DND-41 (cell line): ENCODE measurements around the gene COMMD8.

Experiments
- ATAC-seq: fragments of 200-7000 bp; cut with Tn5 transposase; 3 replicates; pipeline ENCODE4 v1.9.1; 2021; ENCODE audit warnings: low read depth; ENCODE audit not compliant: insufficient read depth
- DNase-seq: peaks from one replicate; pipeline ENCODE4 v3.0.0-alpha.2; 2020
- H2AFZ ChIP-seq: 2 replicates; pipeline ENCODE4 v1.6.0; 2012; ENCODE audit warnings: low read depth, low read length
- H3K27ac ChIP-seq: 2 replicates; pipeline ENCODE4 v1.5.1; 2012; ENCODE audit warnings: low read length, inconsistent platforms
- H3K27me3 ChIP-seq: fragments of 200-600 bp; sonication (generic); 2 replicates; pipeline ENCODE4 v1.6.0; 2012; ENCODE audit warnings: low read length, mild to moderate bottlenecking, inconsistent platforms; ENCODE audit not compliant: insufficient read depth, poor library complexity
- H3K36me3 ChIP-seq: 2 replicates; pipeline ENCODE4 v1.5.1; 2012; ENCODE audit warnings: low read length, inconsistent platforms; ENCODE audit not compliant: insufficient read depth
- H3K4me1 ChIP-seq: 2 replicates; pipeline ENCODE4 v1.5.1; 2012; ENCODE audit warnings: mild to moderate bottlenecking, low read length; ENCODE audit not compliant: insufficient read depth
- H3K4me2 ChIP-seq: 2 replicates; pipeline ENCODE4 v1.6.0; 2012; ENCODE audit warnings: mild to moderate bottlenecking, moderate library complexity, low read length, inconsistent platforms; ENCODE audit not compliant: insufficient read depth
- H3K4me3 ChIP-seq, 2 experiments: fragments of 200-600 bp in 1 of 2; shearing (Covaris generic) in 1 of 2; 2 replicates each; pipeline ENCODE4 v1.5.1; 2012 to 2016; ENCODE audit warnings: inconsistent platforms in 2 of 2, low read length in 2 of 2, mild to moderate bottlenecking in 2 of 2, low read depth in 1 of 2, moderate library complexity in 1 of 2
- H3K79me2 ChIP-seq: 2 replicates; pipeline ENCODE4 v1.6.0; 2012; ENCODE audit warnings: low read length, inconsistent platforms; ENCODE audit not compliant: insufficient read depth
- H3K9ac ChIP-seq: 2 replicates; pipeline ENCODE4 v1.6.0; 2012; ENCODE audit warnings: low read depth, mild to moderate bottlenecking, inconsistent platforms, low read length, moderate library complexity
- H3K9me3 ChIP-seq: 2 replicates; pipeline ENCODE4 v1.5.1; 2012; ENCODE audit warnings: low read length, moderate library complexity, mild to moderate bottlenecking, inconsistent platforms; ENCODE audit not compliant: insufficient read depth, severe bottlenecking
- H4K20me1 ChIP-seq: 2 replicates; pipeline ENCODE4 v1.6.0; 2012; ENCODE audit warnings: low read length; ENCODE audit not compliant: insufficient read depth
- CTCF ChIP-seq: IDR thresholded peaks from 2 replicates; pipeline ENCODE4 v1.5.1; 2012; ENCODE audit warnings: borderline replicate concordance, low read length, moderate library complexity, mild to moderate bottlenecking; ENCODE audit not compliant: poor library complexity, severe bottlenecking; ENCODE audit errors: extremely low read depth
- EZH2 ChIP-seq: IDR thresholded peaks from 3 replicates; pipeline ENCODE4 v1.6.1; 2012; ENCODE audit warnings: borderline replicate concordance, low read depth, mild to moderate bottlenecking, moderate library complexity, low read length, inconsistent platforms; ENCODE audit not compliant: severe bottlenecking

COMMD8 gene

GRCh38 chr4:47410271-47410670, 53.2 kb downstream of the COMMD8 start:
- no peak for DNase-seq
- no peak overlapping the region for H3K4me3 ChIP-seq
- no peaks in the 10 kb centered on the region for H3K4me1 ChIP-seq
- no peaks in the 10 kb centered on the region for H3K36me3 ChIP-seq
- H3K27me3 ChIP-seq = no peaks in the 10 kb centered on the region
- H2AFZ ChIP-seq = no peak overlapping the region
- no peak overlapping the region for H3K9ac ChIP-seq
- H3K9me3 ChIP-seq = no peaks in the 10 kb centered on the region
- ATAC-seq = no peak
- TF ChIP-seq CTCF (no peak), EZH2 (no peak)
- no peaks in the 10 kb centered on the region for H3K79me2 ChIP-seq
- no peak overlapping the region for H3K27ac ChIP-seq
- no peak overlapping the region for H3K4me2 ChIP-seq
- no peaks in the 10 kb centered on the region for H4K20me1 ChIP-seq

- Histone ChIP-seq H3K79me2 (no peaks in the 10 kb centered on the region), H3K9ac (no peak overlapping the region), H3K4me3 (no peak overlapping the region), H3K36me3 (no peaks in the 10 kb centered on the region), H3K9me3 (no peaks in the 10 kb centered on the region), H3K27me3 (no peaks in the 10 kb centered on the region), H4K20me1 (no peaks in the 10 kb centered on the region), H3K4me1 (no peaks in the 10 kb centered on the region), H3K4me2 (no peak overlapping the region), H3K27ac (no peak overlapping the region), H2AFZ (no peak overlapping the region)
- TF ChIP-seq CTCF (no peak), EZH2 (no peak)
- ATAC-seq = no peak
- no peak for DNase-seq
These were observed 57.1 kb downstream of the COMMD8 start for GRCh38 chr4:47406408-47406807.
